HPDE6-E6E7 (cell line): ENCODE results near the gene ZNF581.
A peak's percentile ranks its signal among the peaks of the same experiment; 100 is the strongest.

Source experiments
- DNase-seq: peaks from one replicate; pipeline ENCODE4 v3.0.0; 2011; ENCODE audit warnings: missing footprints; ENCODE audit errors: extremely low spot score

ZNF581 gene

GRCh38 chr19:55643003-55643886 lies at the start of gene ZNF581:
Gene ZNF581, plus strand, starts transcription at chr19:55643649. Its CDS starts 923 bp downstream, at chr19:55644572.
- peak; percentile 73 for DNase-seq

- no peak for DNase-seq
These were observed 48.4 kb upstream of the ZNF581 start for GRCh38 chr19:55594996-55595545.

- DNase-seq = no peak
These were observed 47.1 kb upstream of the ZNF581 start for GRCh38 chr19:55596304-55596703.

- DNase-seq = no peak
These were observed 45.9 kb upstream of the ZNF581 start for GRCh38 chr19:55597501-55597921.

- DNase-seq = no peak
These were observed 45.4 kb upstream of the ZNF581 start for GRCh38 chr19:55598034-55598433.

- peak; percentile 73 for DNase-seq
These were observed 44.6 kb upstream of the ZNF581 start for GRCh38 chr19:55598719-55599467.

- peak; percentile 73 for DNase-seq
These were observed 44.0 kb upstream of the ZNF581 start, which contains the start of gene FIZ1 for GRCh38 chr19:55599468-55599841. Gene FIZ1, minus strand, starts transcription at chr19:55599517. Its CDS starts 1,652 bp downstream, at chr19:55597865.

GRCh38 chr19:55599842-55600661 lies 43.4 kb upstream of the ZNF581 start, which contains the start of gene ZNF524:
Gene ZNF524, plus strand, starts transcription at chr19:55600288. Its CDS starts 1,825 bp downstream, at chr19:55602113.
- DNase-seq = peak; percentile 66

- no peak for DNase-seq
These were observed 42.8 kb upstream of the ZNF581 start for GRCh38 chr19:55600662-55601028.

GRCh38 chr19:55601084-55601483 lies 42.4 kb upstream of the ZNF581 start:
- DNase-seq = peak; percentile 59

GRCh38 chr19:55602104-55603001 lies 41.1 kb upstream of the ZNF581 start:
- no peak for DNase-seq

- DNase-seq = no peak
These were observed 40.3 kb upstream of the ZNF581 start for GRCh38 chr19:55603115-55603514.

- no peak for DNase-seq
These were observed 39.7 kb upstream of the ZNF581 start for GRCh38 chr19:55603581-55604292.

GRCh38 chr19:55605207-55605636 lies 38.2 kb upstream of the ZNF581 start:
- DNase-seq = peak; percentile 95

GRCh38 chr19:55605637-55606470 lies 37.6 kb upstream of the ZNF581 start, which contains the start of gene ZNF865:
Gene ZNF865, plus strand, starts transcription at chr19:55605647. Its CDS starts 7,972 bp downstream, at chr19:55613619.
- DNase-seq = peak; percentile 72

GRCh38 chr19:55606471-55606787 lies 37.0 kb upstream of the ZNF581 start:
- DNase-seq = no peak

GRCh38 chr19:55606817-55607216 lies 36.6 kb upstream of the ZNF581 start:
- no peak for DNase-seq

GRCh38 chr19:55609326-55609725 lies 34.1 kb upstream of the ZNF581 start:
- DNase-seq = no peak
